H1 (cell line): Measurements from ENCODE around the gene FJX1. TPM values are rescaled to one million over a fixed set of nuclear protein-coding genes. Genes with fewer than 3 reads are reported as not detected.

Experiments
- CTBP2 ChIP-seq: IDR thresholded peaks from 2 replicates; pipeline ENCODE4 v1.7.0; 2011; ENCODE audit warnings: borderline replicate concordance, mild to moderate bottlenecking, moderate library complexity, mixed read lengths, low read length; ENCODE audit not compliant: insufficient read depth, insufficient read length
- KDM4A ChIP-seq: IDR thresholded peaks from one replicate; pipeline ENCODE4 v1.7.1; 2012; ENCODE audit warnings: low read depth, mild to moderate bottlenecking, moderate library complexity, low read length, inconsistent platforms; ENCODE audit not compliant: severe bottlenecking
- polyA plus RNA-seq, 7 experiments: library from polyadenylated mRNA; depleted of rRNA in 3 of 7; stranded (reverse) in 5 of 7; unstranded in 2 of 7; fragments of >200 nt in 5 of 7; fragments of 200-250 nt in 2 of 7; gene quantifications; 1 replicate in 5 of 7; 2 replicates in 1 of 7; 4 replicates in 1 of 7; pipeline versions ENCODE4 v1.2.1 to v1.2.3, GENCODE V29; 2011 to 2013; ENCODE audit warnings: missing spikeins in 2 of 7, mixed read lengths in 2 of 7
- total RNA-seq: library from RNA; stranded (reverse); fragmentation: NEBNext Ultra II Directional; extraction: Animal tissue kit (Norgen Biotek cat#: 25700); gene quantifications from 2 replicates; pipeline ENCODE4 v1.2.1, GENCODE V29; 2021

FJX1 gene
- total and polyA plus RNA-seq, 2 of the 8 experiments (the other 6 are each of a cell fraction or from before 2014, with no cell fraction given): 6.3 to 13.3 TPM

DNA sequence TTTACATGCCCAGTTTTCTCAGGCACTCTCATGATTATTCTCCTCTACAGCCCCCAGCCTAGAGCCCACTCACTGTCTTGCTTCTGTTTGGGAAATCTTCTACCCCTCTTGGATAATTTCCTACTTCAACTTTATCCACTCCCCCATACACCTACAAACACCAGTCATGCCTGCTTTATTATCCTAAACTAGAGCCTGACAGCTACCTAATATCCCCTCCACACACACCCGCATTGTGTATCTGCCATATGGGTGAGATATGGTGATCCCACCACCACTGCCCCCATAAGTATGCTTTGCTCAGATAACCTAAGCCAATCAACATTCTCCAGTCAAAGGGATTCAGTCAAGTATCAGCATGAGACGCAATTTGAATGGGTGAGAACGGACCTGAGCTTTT lies 15.3 kb upstream of the FJX1 start (continued):
- TF ChIP-seq CTBP2: no peak
- no peak for TF ChIP-seq KDM4A
